ENCODE data around the gene ATP5ME.

- TF ChIP-seq, protein P1, sequence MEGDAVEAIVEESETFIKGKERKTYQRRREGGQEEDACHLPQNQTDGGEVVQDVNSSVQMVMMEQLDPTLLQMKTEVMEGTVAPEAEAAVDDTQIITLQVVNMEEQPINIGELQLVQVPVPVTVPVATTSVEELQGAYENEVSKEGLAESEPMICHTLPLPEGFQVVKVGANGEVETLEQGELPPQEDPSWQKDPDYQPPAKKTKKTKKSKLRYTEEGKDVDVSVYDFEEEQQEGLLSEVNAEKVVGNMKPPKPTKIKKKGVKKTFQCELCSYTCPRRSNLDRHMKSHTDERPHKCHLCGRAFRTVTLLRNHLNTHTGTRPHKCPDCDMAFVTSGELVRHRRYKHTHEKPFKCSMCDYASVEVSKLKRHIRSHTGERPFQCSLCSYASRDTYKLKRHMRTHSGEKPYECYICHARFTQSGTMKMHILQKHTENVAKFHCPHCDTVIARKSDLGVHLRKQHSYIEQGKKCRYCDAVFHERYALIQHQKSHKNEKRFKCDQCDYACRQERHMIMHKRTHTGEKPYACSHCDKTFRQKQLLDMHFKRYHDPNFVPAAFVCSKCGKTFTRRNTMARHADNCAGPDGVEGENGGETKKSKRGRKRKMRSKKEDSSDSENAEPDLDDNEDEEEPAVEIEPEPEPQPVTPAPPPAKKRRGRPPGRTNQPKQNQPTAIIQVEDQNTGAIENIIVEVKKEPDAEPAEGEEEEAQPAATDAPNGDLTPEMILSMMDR (IDR thresholded peaks at IDR 0.05 in 4 of 5, conservative IDR thresholded peaks at IDR 0.05 in 1 of 5), result no peak
- no peak for TF ChIP-seq POLR2A (IDR thresholded peaks at IDR 0.05)
Observed at GRCh38 chr4:654871-655463, 19.1 kb downstream of the ATP5ME start.

Data from gastrocnemius medialis (tissue), 4 donors.